RWPE2 (cell line): Measurements from ENCODE around the gene NSF.
"Not testable (repeated sequence)": the region's sequence is repeated elsewhere in the genome, so short reads cannot be mapped to it uniquely, and the experiment has no call there.

Experiments used
- ATAC-seq: fragments of 200-7000 bp; cut with Tn5 transposase; 3 replicates; pipeline ENCODE4 v1.9.1; 2021; ENCODE audit warnings: low read depth
- DNase-seq: peaks from one replicate; pipeline ENCODE4 v3.0.0-alpha.2; 2020; ENCODE audit warnings: low spot score
- H3K27ac ChIP-seq: fragments of 450-650 bp; 2 replicates; pipeline ENCODE4 v1.5.1; 2017; ENCODE audit warnings: mild to moderate bottlenecking; ENCODE audit not compliant: poor library complexity, severe bottlenecking
- H3K27me3 ChIP-seq: fragments of 250-450 bp; sonication (Bioruptor Pico); 2 replicates; pipeline ENCODE4 v1.5.1; 2021; ENCODE audit warnings: mild to moderate bottlenecking, moderate library complexity; ENCODE audit not compliant: insufficient read depth, poor library complexity, severe bottlenecking
- H3K36me3 ChIP-seq: fragments of 250-450 bp; sonication (Bioruptor Pico); 2 replicates; pipeline ENCODE4 v1.5.1; 2020; ENCODE audit warnings: low read depth, mild to moderate bottlenecking, moderate library complexity
- H3K4me1 ChIP-seq: fragments of 250-450 bp; sonication (Bioruptor Pico); 2 replicates; pipeline ENCODE4 v1.5.1; 2021; ENCODE audit warnings: mild to moderate bottlenecking, moderate library complexity; ENCODE audit not compliant: insufficient read depth, poor library complexity, severe bottlenecking
- H3K4me3 ChIP-seq: fragments of 250-450 bp; sonication (Bioruptor Pico); 2 replicates; pipeline ENCODE4 v1.5.1; 2021; ENCODE audit warnings: mild to moderate bottlenecking, moderate library complexity; ENCODE audit not compliant: severe bottlenecking
- H3K9me3 ChIP-seq: fragments of 250-450 bp; sonication (Bioruptor Pico); 2 replicates; pipeline ENCODE4 v1.5.1; 2021; ENCODE audit warnings: mild to moderate bottlenecking, moderate library complexity; ENCODE audit not compliant: severe bottlenecking

The NSF gene

GRCh38 chr17:46590157-46591146, at the start of gene NSF:
Gene NSF (plus strand): TSS chr17:46590669. CDS start chr17:46590776, 107 bp downstream.
- DNase-seq, H3K9me3 ChIP-seq, H3K27ac ChIP-seq, H3K4me1 ChIP-seq, H3K36me3 ChIP-seq, H3K4me3 ChIP-seq, H3K27me3 ChIP-seq: not testable (repeated sequence)
- ATAC-seq: peak; percentile 82

GRCh38 chr17:46548607-46549006, 41.9 kb upstream of the NSF start:
- not testable (repeated sequence) for H3K4me3 ChIP-seq, H3K4me1 ChIP-seq, H3K9me3 ChIP-seq, H3K27ac ChIP-seq, H3K36me3 ChIP-seq, ATAC-seq, H3K27me3 ChIP-seq
- peak; percentile 6 for DNase-seq

GRCh38 chr17:46559155-46559554, 31.3 kb upstream of the NSF start:
- not testable (repeated sequence) for H3K27ac ChIP-seq, H3K4me1 ChIP-seq, H3K27me3 ChIP-seq, DNase-seq, H3K4me3 ChIP-seq, H3K9me3 ChIP-seq, H3K36me3 ChIP-seq, ATAC-seq

- not testable (repeated sequence) for H3K27me3 ChIP-seq, H3K4me3 ChIP-seq, H3K9me3 ChIP-seq, ATAC-seq, DNase-seq, H3K27ac ChIP-seq, H3K4me1 ChIP-seq, H3K36me3 ChIP-seq
These were observed 30.4 kb upstream of the NSF start for GRCh38 chr17:46560048-46560447.

GRCh38 chr17:46566284-46566683, 24.2 kb upstream of the NSF start:
- H3K9me3 ChIP-seq, H3K36me3 ChIP-seq, H3K4me1 ChIP-seq, H3K27ac ChIP-seq, H3K27me3 ChIP-seq, H3K4me3 ChIP-seq, DNase-seq, ATAC-seq: not testable (repeated sequence)

DNA sequence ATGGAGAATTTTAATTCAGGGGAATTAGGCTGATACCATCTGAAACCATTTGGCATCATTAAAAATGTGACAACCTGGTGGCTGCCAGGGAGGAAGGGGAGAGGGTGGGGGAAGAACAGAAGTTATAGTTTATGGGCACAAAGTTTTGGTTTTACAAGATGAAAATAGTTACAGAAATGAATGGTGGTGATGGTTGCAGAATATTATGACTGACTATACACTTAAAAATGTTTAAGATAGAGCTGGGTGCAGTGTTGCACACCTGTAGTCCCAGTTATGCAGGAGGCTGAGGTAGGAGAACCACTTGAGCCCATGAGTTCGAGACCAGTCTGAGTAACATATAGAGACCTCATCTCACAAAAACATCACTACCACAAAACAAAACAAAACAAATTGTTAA, 23.5 kb upstream of the NSF start:
- not testable (repeated sequence) for H3K36me3 ChIP-seq, DNase-seq, H3K27me3 ChIP-seq, H3K4me1 ChIP-seq, H3K9me3 ChIP-seq, ATAC-seq, H3K4me3 ChIP-seq, H3K27ac ChIP-seq

GRCh38 chr17:46571796-46572195, 18.7 kb upstream of the NSF start:
- not testable (repeated sequence) for H3K27me3 ChIP-seq, H3K4me3 ChIP-seq, ATAC-seq, H3K36me3 ChIP-seq, H3K27ac ChIP-seq, H3K4me1 ChIP-seq, H3K9me3 ChIP-seq, DNase-seq

DNA sequence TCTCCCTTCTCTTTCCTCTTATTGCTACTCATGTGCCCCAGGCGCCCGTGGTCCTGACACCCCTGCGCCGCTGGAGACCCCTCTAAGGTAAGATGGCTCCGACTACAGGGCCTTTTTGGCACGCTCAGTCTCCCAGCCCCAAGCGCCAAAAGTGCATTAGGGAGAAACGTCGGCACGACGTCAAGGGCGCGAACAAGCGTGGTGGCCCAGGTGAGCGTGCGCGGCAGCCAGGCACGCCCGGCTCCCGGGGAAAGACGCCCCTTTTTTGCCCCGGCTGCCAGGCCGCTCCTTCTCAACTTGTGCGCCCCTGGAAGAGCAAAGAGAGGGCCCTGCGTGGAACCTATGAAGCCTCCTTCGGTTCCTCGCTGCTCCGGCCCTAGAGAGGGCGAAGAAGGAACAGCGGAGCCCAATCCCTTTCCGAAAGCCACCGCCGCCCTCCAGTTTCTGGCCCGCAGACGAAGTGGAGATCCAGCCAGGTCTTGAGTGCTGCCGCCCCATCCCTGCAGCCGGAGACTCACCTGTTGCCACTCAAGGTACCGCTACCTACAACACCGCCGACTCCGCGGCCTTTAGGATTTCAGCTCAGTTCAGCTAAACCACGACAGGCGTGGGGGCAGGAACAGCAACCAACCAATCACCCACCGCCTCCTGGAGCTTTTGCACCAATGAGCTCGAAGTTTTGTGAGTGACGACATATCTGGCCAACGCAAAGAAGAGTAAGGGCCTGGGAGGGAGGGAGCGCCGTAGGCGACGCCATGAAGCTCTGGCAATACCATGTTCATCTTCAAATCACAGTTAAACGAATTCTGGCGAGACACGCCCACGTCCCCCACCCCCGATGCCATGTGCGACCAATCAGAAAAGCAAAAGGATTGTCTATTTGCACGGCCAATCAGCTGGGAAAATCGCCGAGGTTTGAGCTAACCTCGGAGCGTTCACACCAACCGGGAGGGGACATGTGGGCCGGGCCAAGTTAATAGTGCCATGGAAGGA, 11.1 kb upstream of the NSF start, which contains the start of gene ARL17A:
Gene ARL17A, minus strand, starts transcription at position 609 of the 993 bp plus-strand sequence. CDS start 3,369 bp downstream, outside the sequence.
- not testable (repeated sequence) for H3K4me1 ChIP-seq, H3K27ac ChIP-seq, H3K36me3 ChIP-seq, H3K4me3 ChIP-seq, H3K9me3 ChIP-seq, H3K27me3 ChIP-seq
- ATAC-seq (peak; percentile 88), DNase-seq (peak; percentile 73)

GRCh38 chr17:46580082-46580481, 10.4 kb upstream of the NSF start:
- not testable (repeated sequence) for ATAC-seq, DNase-seq, H3K4me3 ChIP-seq

DNA sequence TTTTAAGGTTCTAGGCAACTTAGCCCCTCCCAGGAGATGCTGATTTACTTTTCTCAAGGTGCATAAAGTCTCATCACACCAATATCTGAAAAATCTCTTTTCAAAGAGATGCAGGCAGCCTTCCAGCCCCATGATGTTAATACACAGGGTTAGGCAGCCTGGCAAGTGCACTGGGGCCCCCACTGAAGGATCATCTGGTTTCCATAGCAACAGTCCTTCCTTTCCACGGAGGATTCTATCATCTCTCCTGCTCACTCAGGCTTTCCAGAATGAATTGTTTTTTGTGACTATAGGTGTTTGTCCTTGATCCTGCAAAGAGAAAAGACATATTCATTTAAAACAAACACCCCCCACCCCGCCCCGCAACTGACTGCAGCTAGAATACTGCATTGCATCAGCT, 5.0 kb upstream of the NSF start:
- not testable (repeated sequence) for ATAC-seq, H3K4me3 ChIP-seq, H3K4me1 ChIP-seq, H3K36me3 ChIP-seq, H3K27me3 ChIP-seq, DNase-seq, H3K9me3 ChIP-seq, H3K27ac ChIP-seq

More at GRCh38 chr17:46580082-46580481, 10.4 kb upstream of the NSF start:
- H3K4me1 ChIP-seq, H3K9me3 ChIP-seq, H3K36me3 ChIP-seq, H3K27me3 ChIP-seq, H3K27ac ChIP-seq: not testable (repeated sequence)

GRCh38 chr17:46591332-46591731, 863 bp downstream of the NSF start:
- ATAC-seq: peak; percentile 44; the same call in 1 of the 3 replicates
- not testable (repeated sequence) for H3K27me3 ChIP-seq, H3K27ac ChIP-seq, H3K4me1 ChIP-seq, DNase-seq, H3K4me3 ChIP-seq, H3K9me3 ChIP-seq, H3K36me3 ChIP-seq
